Right renal cortex interstitium (tissue), 3 donors: ENCODE data around the gene NPIPA7. TPM values are rescaled to one million over a fixed set of nuclear protein-coding genes. Genes with fewer than 3 reads are reported as not detected.
"Not testable (repeated sequence)": the region's sequence is repeated elsewhere in the genome, so short reads cannot be mapped to it uniquely, and the experiment has no call there.

Source experiments
- DNase-seq, 3 donors: peaks; one replicate each; pipeline ENCODE4 v3.0.0-alpha.2; 2013; ENCODE audit warnings: low read depth in 3 of 3, low spot score in 2 of 3
- polyA plus RNA-seq, 3 donors: library from polyadenylated mRNA; unstranded; fragments of 120-200 nt; gene quantifications; one replicate each; pipeline ENCODE4 v1.2.1, GENCODE V29; 2013; ENCODE audit not compliant: insufficient read length in 3 of 3

NPIPA7 gene
- polyA plus RNA-seq = 1 to 10 TPM; 4.3 to 9.5 (median 6.8) TPM

DNA sequence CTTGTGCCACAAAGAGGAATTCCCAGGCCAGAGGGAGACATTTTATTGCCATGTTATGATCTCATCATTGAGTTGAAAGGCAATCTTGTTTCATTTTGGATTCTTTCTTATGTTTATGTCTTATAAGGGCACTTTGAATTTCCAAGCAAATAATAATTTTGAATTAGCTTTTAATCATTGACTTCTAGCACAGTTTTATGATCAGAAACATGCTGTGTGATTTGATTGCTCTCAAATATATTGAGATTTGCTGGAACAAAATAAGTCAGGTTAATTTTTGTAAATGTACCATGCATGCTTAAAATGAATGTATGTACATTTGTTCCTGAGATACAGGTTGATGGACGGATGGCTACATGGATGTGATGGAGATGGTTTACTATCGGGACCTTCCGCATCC, at the start of gene NPIPA7:
NPIPA7 (plus strand) TSS at position 301 of the 400 bp plus-strand sequence. CDS start 105 bp downstream, outside the sequence.
- not testable (repeated sequence) for DNase-seq

DNA sequence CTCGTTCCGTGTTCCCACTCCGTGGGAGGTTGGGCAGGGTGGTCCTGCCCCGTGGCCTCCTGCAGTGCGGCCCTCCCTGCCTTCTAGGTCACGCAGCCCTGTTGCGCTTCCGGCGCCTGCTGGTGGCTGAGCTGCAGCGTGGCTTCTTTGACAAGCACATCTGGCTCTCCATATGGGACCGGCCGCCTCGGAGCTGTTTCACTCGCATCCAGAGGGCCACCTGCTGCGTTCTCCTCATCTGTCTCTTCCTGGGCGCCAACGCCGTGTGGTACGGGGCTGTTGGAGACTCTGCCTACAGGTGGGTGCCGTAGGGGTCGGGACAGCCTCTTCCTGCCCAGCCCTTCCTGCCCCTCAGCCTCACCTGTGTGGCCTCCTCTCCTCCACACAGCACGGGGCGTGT, 47.5 kb upstream of the NPIPA7 start:
- not testable (repeated sequence) for DNase-seq

DNA sequence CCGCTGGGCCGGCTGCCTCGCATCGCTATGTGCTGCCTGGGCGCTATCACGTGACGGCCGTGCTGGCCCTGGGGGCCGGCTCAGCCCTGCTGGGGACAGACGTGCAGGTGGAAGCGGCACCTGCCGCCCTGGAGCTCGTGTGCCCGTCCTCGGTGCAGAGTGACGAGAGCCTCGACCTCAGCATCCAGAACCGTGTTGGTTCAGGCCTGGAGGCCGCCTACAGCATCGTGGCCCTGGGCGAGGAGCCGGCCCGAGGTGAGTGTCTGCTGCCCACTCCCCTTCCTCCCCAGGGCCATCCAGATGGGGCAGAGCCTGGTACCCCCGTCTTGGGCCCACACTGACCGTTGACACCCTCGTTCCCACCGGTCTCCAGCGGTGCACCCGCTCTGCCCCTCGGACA, 21.4 kb upstream of the NPIPA7 start:
- DNase-seq = not testable (repeated sequence)

DNA sequence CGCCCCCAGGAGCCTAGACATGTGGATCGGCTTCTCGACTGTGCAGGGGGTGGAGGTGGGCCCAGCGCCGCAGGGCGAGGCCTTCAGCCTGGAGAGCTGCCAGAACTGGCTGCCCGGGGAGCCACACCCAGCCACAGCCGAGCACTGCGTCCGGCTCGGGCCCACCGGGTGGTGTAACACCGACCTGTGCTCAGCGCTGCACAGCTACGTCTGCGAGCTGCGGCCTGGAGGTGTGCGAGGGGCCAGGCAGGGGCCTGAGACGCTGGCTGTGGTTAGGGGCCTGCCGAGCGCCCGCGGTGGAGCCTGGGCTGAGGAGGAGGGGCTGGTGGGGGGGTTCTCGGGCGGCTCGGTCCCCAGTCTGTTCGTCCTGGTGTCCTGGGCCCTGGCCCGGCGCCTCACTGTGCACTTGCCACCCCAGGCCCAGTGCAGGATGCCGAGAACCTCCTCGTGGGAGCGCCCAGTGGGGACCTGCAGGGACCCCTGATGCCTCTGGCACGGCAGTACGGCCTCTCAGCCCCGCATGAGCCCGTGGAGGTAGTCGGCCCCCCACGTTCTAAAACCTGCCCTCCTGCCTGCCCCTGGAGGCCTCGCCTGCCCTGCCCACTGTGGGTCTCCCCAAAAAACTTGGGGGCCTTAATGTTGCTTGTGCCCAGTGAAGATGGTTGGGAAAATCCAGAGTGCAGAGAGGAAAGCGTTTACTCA, 20.2 kb upstream of the NPIPA7 start:
- DNase-seq = not testable (repeated sequence)

DNA sequence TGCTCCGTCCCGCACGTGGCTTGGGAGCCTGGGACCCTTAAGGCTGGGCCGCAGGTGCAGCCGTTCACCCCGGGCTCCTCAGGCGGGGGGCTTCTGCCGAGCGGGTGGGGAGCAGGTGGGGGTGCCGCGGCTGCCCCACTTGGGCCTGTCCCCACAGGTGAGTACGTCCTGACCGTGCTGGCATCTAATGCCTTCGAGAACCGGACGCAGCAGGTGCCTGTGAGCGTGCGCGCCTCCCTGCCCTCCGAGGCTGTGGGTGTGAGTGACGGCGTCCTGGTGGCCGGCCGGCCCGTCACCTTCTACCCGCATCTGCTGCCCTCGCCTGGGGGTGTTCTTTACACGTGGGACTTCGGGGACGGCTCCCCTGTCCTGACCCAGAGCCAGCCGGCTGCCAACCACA, 15.3 kb upstream of the NPIPA7 start:
- DNase-seq = not testable (repeated sequence)

DNA sequence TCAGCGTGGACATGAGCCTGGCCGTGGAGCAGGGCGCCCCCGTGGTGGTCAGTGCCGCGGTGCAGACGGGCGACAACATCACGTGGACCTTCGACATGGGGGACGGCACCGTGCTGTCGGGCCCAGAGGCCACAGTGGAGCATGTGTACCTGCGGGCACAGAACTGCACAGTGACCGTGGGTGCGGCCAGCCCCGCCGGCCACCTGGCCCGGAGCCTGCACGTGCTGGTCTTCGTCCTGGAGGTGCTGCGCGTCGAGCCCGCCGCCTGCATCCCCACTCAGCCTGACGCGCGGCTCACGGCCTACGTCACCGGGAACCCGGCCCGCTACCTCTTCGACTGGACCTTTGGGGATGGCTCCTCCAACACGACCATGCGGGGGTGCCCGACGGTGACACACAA, 14.8 kb upstream of the NPIPA7 start:
- DNase-seq = not testable (repeated sequence)

DNA sequence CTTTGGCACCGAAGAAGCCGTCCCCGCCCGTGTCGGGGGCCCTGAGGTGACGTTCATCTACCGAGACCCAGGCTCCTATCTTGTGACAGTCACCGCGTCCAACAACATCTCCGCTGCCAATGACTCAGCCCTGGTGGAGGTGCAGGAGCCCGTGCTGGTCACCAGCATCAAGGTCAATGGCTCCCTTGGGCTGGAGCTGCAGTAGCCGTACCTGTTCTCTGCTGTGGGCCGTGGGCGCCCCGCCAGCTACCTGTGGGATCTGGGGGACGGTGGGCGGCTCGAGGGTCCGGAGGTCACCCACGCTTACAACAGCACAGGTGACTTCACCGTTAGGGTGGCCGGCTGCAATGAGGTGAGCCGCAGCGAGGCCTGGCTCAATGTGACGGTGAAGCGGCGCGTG, 14.2 kb upstream of the NPIPA7 start:
- not testable (repeated sequence) for DNase-seq

DNA sequence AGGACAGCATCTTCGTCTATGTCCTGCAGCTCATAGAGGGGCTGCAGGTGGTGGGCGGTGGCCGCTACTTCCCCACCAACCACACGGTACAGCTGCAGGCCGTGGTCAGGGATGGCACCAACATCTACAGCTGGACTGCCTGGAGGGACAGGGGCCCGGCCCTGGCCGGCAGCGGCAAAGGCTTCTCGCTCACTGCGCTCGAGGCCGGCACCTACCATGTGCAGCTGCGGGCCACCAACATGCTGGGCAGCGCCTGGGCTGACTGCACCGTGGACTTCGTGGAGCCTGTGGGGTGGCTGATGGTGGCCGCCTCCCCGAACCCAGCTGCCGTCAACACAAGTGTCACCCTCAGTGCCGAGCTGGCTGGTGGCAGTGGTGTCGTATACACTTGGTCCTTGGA, 13.6 kb upstream of the NPIPA7 start:
- not testable (repeated sequence) for DNase-seq

DNA sequence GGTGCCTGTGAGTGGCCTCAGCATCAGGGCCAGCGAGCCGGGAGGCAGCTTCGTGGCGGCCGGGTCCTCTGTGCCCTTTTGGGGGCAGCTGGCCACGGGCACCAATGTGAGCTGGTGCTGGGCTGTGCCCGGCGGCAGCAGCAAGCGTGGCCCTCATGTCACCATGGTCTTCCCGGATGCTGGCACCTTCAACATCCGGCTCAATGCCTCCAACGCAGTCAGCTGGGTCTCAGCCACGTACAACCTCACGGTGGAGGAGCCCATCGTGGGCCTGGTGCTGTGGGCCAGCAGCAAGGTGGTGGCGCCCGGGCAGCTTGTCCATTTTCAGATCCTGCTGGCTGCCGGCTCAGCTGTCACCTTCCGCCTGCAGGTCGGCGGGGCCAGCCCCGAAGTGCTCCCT, 13.1 kb upstream of the NPIPA7 start:
- not testable (repeated sequence) for DNase-seq

DNA sequence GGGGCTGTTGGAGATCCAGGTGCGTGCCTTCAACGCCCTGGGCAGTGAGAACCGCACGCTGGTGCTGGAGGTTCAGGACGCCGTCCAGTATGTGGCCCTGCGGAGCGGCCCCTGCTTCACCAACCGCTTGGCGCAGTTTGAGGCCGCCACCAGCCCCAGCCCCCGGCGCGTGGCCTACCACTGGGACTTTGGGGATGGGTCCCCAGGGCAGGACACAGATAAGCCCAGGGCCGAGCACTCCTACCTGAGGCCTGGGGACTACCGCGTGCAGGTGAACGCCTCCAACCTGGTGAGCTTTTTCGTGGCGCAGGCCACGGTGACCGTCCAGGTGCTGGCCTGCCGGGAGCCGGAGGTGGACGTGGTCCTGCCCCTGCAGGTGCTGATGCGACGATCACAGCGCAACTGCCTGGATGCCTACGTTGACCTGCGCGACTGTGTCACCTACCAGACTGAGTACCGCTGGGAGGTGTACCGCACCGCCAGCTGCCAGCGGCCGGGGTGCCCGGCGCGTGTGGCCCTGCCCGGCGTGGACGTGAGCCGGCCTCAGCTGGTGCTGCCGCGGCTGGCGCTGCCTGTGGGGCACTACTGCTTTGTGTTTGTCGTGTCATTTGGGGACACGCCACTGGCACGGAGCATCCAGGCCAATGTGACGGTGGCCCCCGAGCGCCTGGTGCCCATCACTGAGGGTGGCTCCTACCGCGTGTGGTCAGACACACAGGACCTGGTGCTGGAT, 12.2 kb upstream of the NPIPA7 start:
- not testable (repeated sequence) for DNase-seq

DNA sequence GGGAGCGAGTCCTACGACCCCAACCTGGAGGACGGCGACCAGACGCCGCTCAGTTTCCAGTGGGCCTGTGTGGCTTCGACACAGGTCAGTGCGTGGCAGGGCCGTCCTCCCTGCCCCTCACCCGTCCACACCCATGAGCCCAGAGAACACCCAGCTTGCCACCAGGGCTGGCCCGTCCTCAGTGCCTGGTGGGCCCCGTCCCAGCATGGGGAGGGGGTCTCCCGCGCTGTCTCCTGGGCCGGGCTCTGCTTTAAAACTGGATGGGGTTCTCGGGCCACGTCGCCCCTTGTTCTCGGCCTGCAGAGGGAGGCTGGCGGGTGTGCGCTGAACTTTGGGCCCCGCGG, 11.7 kb upstream of the NPIPA7 start:
- DNase-seq = not testable (repeated sequence)

DNA sequence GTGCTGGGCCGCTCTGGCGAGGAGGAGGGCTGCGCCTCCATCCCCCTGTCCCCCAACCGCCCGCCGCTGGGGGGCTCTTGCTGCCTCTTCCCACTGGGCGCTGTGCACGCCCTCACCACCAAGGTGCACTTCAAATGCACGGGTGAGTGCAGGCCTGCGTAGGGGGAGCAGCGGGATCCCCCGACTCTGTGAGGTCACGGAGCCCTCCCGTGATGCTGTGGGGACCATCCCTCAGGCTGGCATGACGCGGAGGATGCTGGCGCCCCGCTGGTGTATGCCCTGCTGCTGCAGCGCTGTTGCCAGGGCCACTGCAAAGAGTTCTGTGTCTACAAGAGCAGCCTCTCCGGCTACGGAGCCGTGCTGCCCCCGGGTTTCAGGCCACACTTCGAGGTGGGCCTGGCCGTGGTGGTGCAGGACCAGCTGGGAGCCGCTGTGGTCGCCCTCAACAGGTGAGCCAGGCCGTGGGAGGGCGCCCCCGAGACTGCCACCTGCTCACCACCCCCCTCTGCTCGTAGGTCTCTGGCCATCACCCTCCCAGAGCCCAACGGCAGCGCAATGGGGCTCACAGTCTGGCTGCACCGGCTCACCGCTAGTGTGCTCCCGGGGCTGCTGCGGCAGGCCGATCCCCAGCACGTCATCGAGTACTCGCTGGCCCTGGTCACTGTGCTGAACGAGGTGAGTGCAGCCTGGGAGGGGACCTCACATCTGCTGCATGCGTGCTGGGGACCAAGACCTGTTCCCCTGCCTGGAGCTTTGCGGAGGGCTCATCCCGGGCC, 9.7 kb upstream of the NPIPA7 start:
- DNase-seq = not testable (repeated sequence)

DNA sequence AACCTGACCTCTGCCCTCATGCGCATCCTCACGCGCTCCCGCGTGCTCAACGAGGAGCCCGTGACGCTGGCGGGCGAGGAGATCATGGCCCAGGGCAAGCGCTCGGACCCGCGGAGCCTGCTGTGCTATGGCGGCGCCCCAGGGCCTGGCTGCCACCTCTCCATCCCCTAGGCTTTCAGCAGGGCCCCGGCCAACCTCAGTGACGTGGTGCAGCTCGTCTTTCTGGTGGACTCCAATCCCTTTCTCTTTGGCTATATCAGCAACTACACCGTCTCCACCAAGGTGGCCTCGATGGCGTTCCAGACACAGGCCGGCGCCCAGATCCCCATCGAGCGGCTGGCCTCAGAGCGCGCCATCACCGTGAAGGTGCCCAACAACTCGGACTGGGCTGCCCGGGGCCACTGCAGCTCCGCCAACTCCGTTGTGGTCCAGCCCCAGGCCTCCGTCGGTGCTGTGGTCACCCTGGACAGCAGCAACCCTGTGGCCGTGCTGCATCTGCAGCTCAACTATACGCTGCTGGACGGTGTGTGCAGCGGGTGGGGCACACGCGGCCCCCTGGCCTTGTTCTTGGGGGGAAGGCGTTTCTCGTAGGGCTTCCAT, 7.7 kb upstream of the NPIPA7 start:
- not testable (repeated sequence) for DNase-seq

DNA sequence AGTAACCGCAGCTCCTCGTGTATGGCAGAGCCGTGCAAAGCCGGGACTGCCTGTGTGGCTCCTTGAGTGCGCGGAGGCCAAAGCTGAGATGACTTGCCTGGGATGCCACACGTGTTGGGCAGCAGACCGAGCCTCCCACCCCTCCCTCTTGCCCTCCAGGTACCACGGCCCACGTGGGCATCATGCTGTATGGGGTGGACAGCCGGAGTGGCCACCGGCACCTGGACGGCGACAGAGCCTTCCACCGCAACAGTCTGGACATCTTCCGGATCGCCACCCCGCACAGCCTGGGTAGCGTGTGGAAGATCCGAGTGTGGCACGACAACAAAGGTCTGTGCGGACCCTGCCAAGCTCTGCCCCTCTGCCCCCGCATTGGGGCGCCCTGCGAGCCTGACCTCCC, 4.7 kb upstream of the NPIPA7 start:
- DNase-seq = not testable (repeated sequence)

DNA sequence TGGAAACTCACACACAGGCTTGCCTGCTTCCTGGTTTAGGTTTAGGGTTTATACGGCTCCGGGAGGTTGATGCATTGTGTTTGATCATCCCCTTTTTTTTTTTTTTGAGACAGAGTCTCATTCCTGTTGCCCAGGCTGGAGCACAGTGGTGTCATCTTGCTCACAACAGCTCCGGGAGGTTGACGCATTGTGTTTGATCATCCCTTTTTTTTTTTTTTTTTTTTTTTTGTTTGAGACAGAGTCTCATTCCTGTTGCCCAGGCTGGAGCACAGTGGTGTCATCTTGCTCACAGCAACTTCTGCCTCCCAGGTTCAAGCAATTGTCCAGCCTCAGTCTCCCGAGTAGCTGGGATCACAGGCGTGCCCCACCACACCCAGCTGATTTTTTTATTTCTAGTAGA, 20.7 kb downstream of the NPIPA7 start:
- not testable (repeated sequence) for DNase-seq

DNA sequence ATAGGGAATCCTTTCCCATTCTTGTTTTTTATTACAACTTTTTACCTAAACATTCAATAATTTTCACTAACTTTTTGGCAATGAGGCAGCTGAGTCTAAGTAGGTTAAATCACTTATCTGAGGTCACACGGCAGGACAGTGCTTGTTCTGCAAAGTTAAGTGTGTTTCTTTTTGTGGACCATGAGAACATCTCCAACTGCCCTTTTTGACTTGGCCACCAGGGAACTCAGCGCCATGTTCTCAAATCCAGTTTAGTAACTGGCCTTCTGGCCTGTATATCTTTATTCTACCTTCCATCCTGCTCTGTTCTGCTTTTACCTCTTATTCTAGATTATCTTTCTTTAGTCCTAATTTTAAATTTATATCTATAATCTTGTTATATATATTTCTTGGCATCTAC, 23.4 kb downstream of the NPIPA7 start:
- DNase-seq = not testable (repeated sequence)

DNA sequence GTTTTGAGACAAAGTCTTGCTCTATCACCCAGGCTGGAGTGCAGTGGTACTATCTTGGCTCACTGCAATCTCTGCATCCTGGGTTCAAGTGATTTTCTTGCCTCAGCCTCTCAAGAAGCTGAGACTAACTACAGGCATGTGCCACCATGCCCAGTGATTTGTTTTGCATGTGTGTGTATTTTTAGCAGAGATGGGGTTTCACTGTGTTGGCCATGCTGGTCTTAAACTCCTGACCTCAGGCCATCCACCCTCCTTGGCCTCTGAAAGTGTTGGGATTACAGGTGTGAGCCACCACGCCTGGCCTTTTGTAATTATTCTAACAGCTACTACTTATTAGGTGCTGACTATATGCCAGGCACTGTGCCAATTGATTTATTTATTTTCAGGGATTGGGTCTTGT, 25.3 kb downstream of the NPIPA7 start:
- not testable (repeated sequence) for DNase-seq

DNA sequence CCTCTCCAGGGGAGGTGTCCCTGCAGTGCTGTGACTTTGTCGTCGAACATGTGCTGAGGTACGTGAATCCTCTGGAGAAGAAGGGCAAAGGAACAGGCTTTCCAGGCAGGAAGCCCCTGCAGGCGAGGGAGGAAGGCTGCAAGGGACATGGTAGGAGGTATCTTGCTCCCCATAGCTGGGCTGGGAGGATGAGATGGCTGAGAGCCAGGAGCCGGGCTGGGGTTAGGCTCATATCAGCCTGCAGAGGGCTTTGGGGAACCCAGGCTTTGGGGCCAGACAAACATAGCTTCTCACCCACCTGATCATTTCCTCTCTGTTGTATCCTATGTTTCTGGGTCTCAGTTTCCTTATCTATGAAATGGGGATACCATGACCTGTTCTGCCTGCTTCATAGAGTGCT, 26.5 kb downstream of the NPIPA7 start:
- DNase-seq = not testable (repeated sequence)

DNA sequence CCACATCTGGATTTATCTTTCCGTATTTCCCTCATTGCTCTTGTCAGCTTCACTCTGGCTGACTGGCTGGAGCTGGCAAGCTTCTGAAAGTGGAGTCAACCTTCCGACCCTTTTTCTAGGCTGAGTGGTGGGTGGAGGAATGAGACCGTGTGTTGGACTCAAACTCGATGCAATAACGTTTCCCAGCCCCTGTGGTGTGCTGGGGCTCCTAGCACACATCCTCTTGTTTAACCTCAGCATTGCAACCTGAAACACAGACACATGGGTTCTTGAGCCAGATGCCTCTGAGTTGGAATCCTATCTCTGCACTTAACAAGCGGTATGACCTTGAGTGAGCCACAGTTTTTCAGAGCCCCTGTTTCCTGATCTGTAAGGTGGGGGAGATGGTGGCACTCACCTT, 29.5 kb downstream of the NPIPA7 start:
- not testable (repeated sequence) for DNase-seq

DNA sequence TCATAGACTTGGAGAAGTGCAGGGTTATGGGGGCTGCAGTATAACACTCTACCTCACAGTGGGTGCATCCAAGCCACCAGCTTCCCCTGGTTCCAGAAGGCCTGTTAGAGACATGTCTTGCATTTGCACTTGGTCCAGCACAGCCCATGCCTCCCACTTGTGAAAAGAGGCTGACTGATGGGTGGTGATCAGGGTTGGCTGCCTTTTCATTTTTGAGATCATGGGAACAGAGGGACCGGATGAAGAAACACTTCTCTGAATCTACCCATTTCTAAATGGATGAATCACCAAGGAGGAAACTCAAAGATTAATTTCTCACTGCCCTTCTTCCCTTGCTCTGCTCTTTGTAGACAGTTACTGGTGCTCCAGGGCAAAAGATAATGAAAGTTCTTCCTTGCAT, 34.8 kb downstream of the NPIPA7 start:
- not testable (repeated sequence) for DNase-seq

DNA sequence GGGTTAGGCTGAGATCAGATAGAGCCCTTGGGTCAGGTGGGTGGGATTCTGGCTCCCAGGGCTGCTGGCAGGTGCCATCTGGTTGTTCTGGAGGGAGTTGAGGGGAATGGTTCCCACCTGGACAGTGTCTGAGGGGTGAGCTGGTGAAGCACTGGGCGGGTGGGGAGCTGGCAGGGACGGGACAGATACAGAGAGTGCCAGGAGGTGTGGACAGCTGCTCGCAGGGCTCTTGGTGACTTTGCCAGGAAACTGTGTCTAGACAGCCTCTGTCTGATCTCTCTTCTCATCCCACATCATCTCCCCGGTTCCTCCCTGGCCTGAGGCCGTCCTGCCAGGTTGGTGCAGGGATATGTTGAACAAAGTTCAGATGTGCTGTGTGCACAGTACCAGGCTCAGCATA, 38.1 kb downstream of the NPIPA7 start:
- DNase-seq = not testable (repeated sequence)
